GM12878 (cell line): ENCODE data around the gene PRKG1. TPM values are rescaled to one million over a fixed set of nuclear protein-coding genes. Genes with fewer than 3 reads are reported as not detected.

ENCODE experiments used
- ATAC-seq: fragments of 200-7000 bp; cut with Tn5 transposase; 3 replicates; pipeline ENCODE4 v1.9.1; 2020; ENCODE audit warnings: mild to moderate bottlenecking, moderate library complexity
- BruUV-seq: library from RNA; stranded (reverse); fragments of 400-500 nt; replicated peaks from 2 replicates; lab custom pipeline; 2021; lab: Mats Ljungman, UMichigan
- CTCF ChIA-PET: fragments of 300-600 bp; sonication (Branson Sonifier 250); formaldehyde crosslinking; extraction: SDS; loops from one replicate; lab custom pipeline; 2021; ENCODE audit warnings: inconsistent platforms; lab: Yijun Ruan, JAX
- POLR2A ChIA-PET: fragments of 350-600 bp; formaldehyde crosslinking; extraction: SDS; loops from one replicate; lab custom pipeline; 2021; ENCODE audit warnings: inconsistent platforms; lab: Charles Lee
- RAD21 ChIA-PET: fragments of 300-600 bp; sonication (Branson Sonifier 250); formaldehyde crosslinking; loops from one replicate; lab custom pipeline; 2023; ENCODE audit warnings: antibody characterized with exemption; ENCODE audit not compliant: unreplicated experiment; lab: Charles Lee
- SMC1A ChIA-PET: fragments of 300-600 bp; sonication (Branson Sonifier 250); formaldehyde crosslinking; loops from one replicate; lab custom pipeline; 2023; ENCODE audit not compliant: unreplicated experiment, uncharacterized antibody; lab: Charles Lee
- DNase-seq: peaks from one replicate; pipeline ENCODE4 v3.0.0-alpha.2; 2011; ENCODE audit warnings: low read depth, low spot score
- FAIRE-seq: peaks from 3 replicates; lab custom pipeline; 2011; peaks lifted over from hg19 to GRCh38; lab: Jason Lieb, UNC
- H2AFZ ChIP-seq: 2 replicates; pipeline ENCODE4 v1.6.0; 2011; ENCODE audit warnings: low read depth, low read length, control low read depth; ENCODE audit not compliant: control insufficient read depth
- H3K27ac ChIP-seq: 2 replicates; pipeline ENCODE4 v1.5.1; 2011; ENCODE audit warnings: control low read depth; ENCODE audit not compliant: control insufficient read depth, insufficient read depth
- H3K27me3 ChIP-seq, 2 experiments: replicated peaks in 1 of 2; 2 replicates each; pipeline versions ENCODE4 v1.6.0 to v1.6.1; 2011; ENCODE audit warnings: low read length in 1 of 2; ENCODE audit not compliant: control insufficient read depth in 2 of 2, insufficient read depth in 2 of 2
- H3K36me3 ChIP-seq, 2 experiments: 2 replicates each; pipeline ENCODE4 v1.5.1; 2011; ENCODE audit warnings: low read length in 1 of 2; ENCODE audit not compliant: control insufficient read depth in 2 of 2, insufficient read depth in 2 of 2
- H3K4me1 ChIP-seq: 2 replicates; pipeline ENCODE4 v1.6.1; 2011; ENCODE audit warnings: mild to moderate bottlenecking, low read length, moderate library complexity, mixed read lengths; ENCODE audit not compliant: control insufficient read depth, insufficient read depth
- H3K4me2 ChIP-seq: 2 replicates; pipeline ENCODE4 v1.6.0; 2011; ENCODE audit warnings: control low read depth; ENCODE audit not compliant: control insufficient read depth, insufficient read depth
- H3K4me3 ChIP-seq: fragments of 200-600 bp; sonication (generic); 2 replicates; pipeline ENCODE4 v1.5.1; 2016
- H3K79me2 ChIP-seq: 2 replicates; pipeline ENCODE4 v1.6.0; 2011; ENCODE audit warnings: low read length; ENCODE audit not compliant: control insufficient read depth, insufficient read depth
- H3K9ac ChIP-seq: 2 replicates; pipeline ENCODE4 v1.8.0; 2011; ENCODE audit warnings: low read length, control low read depth, mixed read lengths; ENCODE audit not compliant: control insufficient read depth, insufficient read depth
- H3K9me3 ChIP-seq: replicated peaks from 3 replicates; pipeline ENCODE4 v1.5.1; 2011; ENCODE audit warnings: mild to moderate bottlenecking, low read length; ENCODE audit not compliant: control insufficient read depth, insufficient read depth
- H4K20me1 ChIP-seq: 2 replicates; pipeline ENCODE4 v1.6.0; 2011; ENCODE audit not compliant: control insufficient read depth, insufficient read depth
- CTCF ChIP-seq, 3 experiments: IDR thresholded peaks in 2 of 3; conservative IDR thresholded peaks in 1 of 3; 2 replicates each; pipeline ENCODE4 v1.5.1; 2011; ENCODE audit warnings: low read depth in 3 of 3, low read length in 3 of 3, mild to moderate bottlenecking in 3 of 3, control low read depth in 2 of 3, moderate library complexity in 2 of 3, inconsistent platforms in 1 of 3, mixed read lengths in 1 of 3; ENCODE audit not compliant: control insufficient read depth in 2 of 3, insufficient read depth in 1 of 3; ENCODE audit errors: extremely low read depth in 1 of 3
- KDM1A ChIP-seq: fragments of 200-600 bp; sonication (generic); IDR thresholded peaks from 2 replicates; pipeline ENCODE4 v1.6.1; 2016; ENCODE audit warnings: borderline replicate concordance
- MAX ChIP-seq: IDR thresholded peaks from 2 replicates; pipeline ENCODE4 v1.6.1; 2012; ENCODE audit warnings: low read depth, low read length, improper control_type of control experiment
- SIX5 ChIP-seq: IDR thresholded peaks from 2 replicates; pipeline ENCODE4 v1.6.1; 2011; ENCODE audit warnings: mild to moderate bottlenecking, low read depth, low read length, moderate library complexity; ENCODE audit not compliant: severe bottlenecking
- ZNF687 ChIP-seq: fragments of 450-650 bp; IDR thresholded peaks from 2 replicates; pipeline ENCODE4 v1.6.1; 2017; ENCODE audit warnings: mild to moderate bottlenecking, moderate library complexity
- in situ Hi-C: fragments of 300-500 bp; cut with MboI; formaldehyde crosslinking; loops from 9 replicates; pipeline ENCODE4 v1.14.3; 2018; ENCODE audit warnings: mixed read lengths
- intact Hi-C: fragments of 100-400 bp; cut with micrococcal nuclease; formaldehyde crosslinking; loops from one replicate; pipeline ENCODE4 v1.14.2; 2022; ENCODE audit not compliant: unreplicated experiment
- polyA plus RNA-seq, 11 experiments: library from polyadenylated mRNA; depleted of rRNA in 4 of 11; unstranded in 6 of 11; stranded (reverse) in 5 of 11; fragments of >200 nt; fragmentation: Nextera tagmentation in 4 of 11; fragmentation: Illumina TruSeq in 1 of 11; extraction: Ambion mirVana in 4 of 11; extraction: Trizol in 1 of 11; gene quantifications; 1 replicate in 1 of 11; 2 replicates in 10 of 11; pipeline versions ENCODE4 v1.2.1 to v1.2.3, GENCODE V29; 2011 to 2016; ENCODE audit warnings: inconsistent platforms in 2 of 11, missing spikeins in 2 of 11, low read depth in 1 of 11
- total RNA-seq, 4 experiments: library from RNA; depleted of rRNA in 3 of 4; stranded (reverse); fragments of >200 nt in 3 of 4; fragmentation: Illumina TruSeq in 1 of 4; extraction: Trizol in 1 of 4; gene quantifications; 2 replicates each; pipeline versions ENCODE4 v1.2.1 to v1.2.3, GENCODE V29; 2013 to 2021

PRKG1 gene
- total and polyA plus RNA-seq, 10 of the 15 experiments (the other 5 are each of a cell fraction or from before 2014, with no cell fraction given): 0.04 to 0.05 TPM; not detected in 8

- H3K79me2 ChIP-seq: no peaks in the 10 kb centered on the region
- DNase-seq: no peak
- H3K9me3 ChIP-seq: no peaks in the 10 kb centered on the region
- no peaks in the 10 kb centered on the region for H3K27me3 ChIP-seq
- no peak overlapping the region for H3K9ac ChIP-seq
- no peaks in the 10 kb centered on the region for H3K36me3 ChIP-seq
- ChIA-PET CTCF (interaction anchor here (0.6 kb wide), 1 partner anchor 415 kb away, joined by 3 read pairs; no protein-coding TSS in a partner anchor), SMC1A (no interaction called here)
- no peak overlapping the region for H2AFZ ChIP-seq
- H3K27ac ChIP-seq: no peak overlapping the region
- no peaks in the 10 kb centered on the region for H4K20me1 ChIP-seq
- intact Hi-C loops (no loop called here), in situ Hi-C loops (no loop called here)
- no peaks in the 10 kb centered on the region for H3K4me1 ChIP-seq
- FAIRE-seq: no peak
- BruUV-seq: no TSS peak
- TF ChIP-seq SIX5 (no peak), ZNF687 (no peak), CTCF (IDR thresholded peaks at IDR 0.05 in 2 of 3, conservative IDR thresholded peaks at IDR 0.05 in 1 of 3; ENCODE audit: control insufficient read depth in 2 of 3, extremely low read depth in 1 of 3, insufficient read depth in 1 of 3, low read depth in 3 of 3, low read length in 3 of 3) (no peak), MAX (no peak), KDM1A (no peak)
- TF ChIP-seq, all 136 proteins: peak for 0
- Histone ChIP-seq H3K4me2 (no peak overlapping the region), H3K4me3 (no peak overlapping the region)
- no peak for ATAC-seq
- ChIA-PET RAD21 (no interaction called here), POLR2A (no interaction called here)
Observed at GRCh38 chr10:52106899-52107298, 1032.6 kb downstream of the PRKG1 start.
